Gastrocnemius medialis (tissue), 4 donors: Measurements from ENCODE around the gene UNC119.

Experiments used
- CTCF ChIP-seq, 5 experiments: fragments of 450-650 bp in 3 of 5; fragments of 200-600 bp in 2 of 5; sonication (generic) in 2 of 5; IDR thresholded peaks in 4 of 5; conservative IDR thresholded peaks in 1 of 5; 1 replicate in 4 of 5; 2 replicates in 1 of 5; pipeline ENCODE4 v1.5.1; 2016 to 2019; ENCODE audit warnings: antibody characterized with exemption in 5 of 5, mild to moderate bottlenecking in 3 of 5, moderate library complexity in 3 of 5
- POLR2A ChIP-seq, 2 donors: fragments of 450-650 bp; IDR thresholded peaks; one replicate each; pipeline ENCODE4 v1.6.1; 2017; ENCODE audit warnings: antibody characterized with exemption in 2 of 2, mild to moderate bottlenecking in 2 of 2, moderate library complexity in 2 of 2

- TF ChIP-seq CTCF (IDR thresholded peaks at IDR 0.05 in 4 of 5, conservative IDR thresholded peaks at IDR 0.05 in 1 of 5) = no peak
- no peak for TF ChIP-seq POLR2A (IDR thresholded peaks at IDR 0.05)
Measured at GRCh38 chr17:28584434-28584833, 32.0 kb upstream of the UNC119 start.
